Natural killer cell (primary cell): ENCODE results near the gene RUSF1. TPM values are rescaled to one million over a fixed set of nuclear protein-coding genes. Genes with fewer than 3 reads are reported as not detected.

ENCODE experiments used
- ATAC-seq, 3 donors: fragments of 150-1000 bp in 2 of 3; fragments of 200-7000 bp in 1 of 3; cut with Tn5 transposase; 1 replicate in 1 of 3; 2 replicates in 2 of 3; pipeline ENCODE4 v1.10.0; 2021; ENCODE audit warnings: mild to moderate bottlenecking in 2 of 3, moderate library complexity in 2 of 3
- DNase-seq, 2 donors: peaks; one replicate each; pipeline versions ENCODE4 v3.0.0 to v3.0.0-alpha.2; 2013 to 2021; ENCODE audit warnings: mixed read lengths in 1 of 2
- H3K27ac ChIP-seq: one replicate; pipeline ENCODE4 v1.5.1; 2013; ENCODE audit warnings: mild to moderate bottlenecking, low read length
- H3K27me3 ChIP-seq: one replicate; pipeline ENCODE4 v1.6.1; 2013; ENCODE audit warnings: low read length; ENCODE audit not compliant: control insufficient read depth, insufficient read depth
- H3K36me3 ChIP-seq: one replicate; pipeline ENCODE4 v1.6.1; 2013; ENCODE audit warnings: low read length; ENCODE audit not compliant: control insufficient read depth, insufficient read depth
- H3K4me1 ChIP-seq: one replicate; pipeline ENCODE4 v1.6.1; 2013; ENCODE audit warnings: low read length; ENCODE audit not compliant: control insufficient read depth, insufficient read depth
- H3K4me3 ChIP-seq: one replicate; pipeline ENCODE4 v1.5.1; 2013; ENCODE audit warnings: low read length
- H3K9me3 ChIP-seq: one replicate; pipeline ENCODE4 v1.6.1; 2013; ENCODE audit warnings: low read length; ENCODE audit not compliant: control insufficient read depth, insufficient read depth
- H3K27ac Mint-ChIP-seq, 2 donors: one replicate each; pipeline ENCODE4 v1.8.0; 2022; ENCODE audit warnings: mild to moderate bottlenecking in 2 of 2, mixed read lengths in 2 of 2, moderate library complexity in 1 of 2
- H3K27me3 Mint-ChIP-seq, 2 donors: one replicate each; pipeline ENCODE4 v1.8.0; 2022; ENCODE audit warnings: low read depth in 2 of 2, mixed read lengths in 2 of 2
- H3K36me3 Mint-ChIP-seq: one replicate; pipeline ENCODE4 v1.8.0; 2022; ENCODE audit warnings: mixed read lengths
- H3K4me1 Mint-ChIP-seq, 2 donors: one replicate each; pipeline ENCODE4 v1.8.0; 2022; ENCODE audit warnings: mixed read lengths in 2 of 2
- H3K4me3 Mint-ChIP-seq: one replicate; pipeline ENCODE4 v1.8.0; 2022; ENCODE audit warnings: mild to moderate bottlenecking, moderate library complexity, mixed read lengths
- H3K9me3 Mint-ChIP-seq, 2 donors: one replicate each; pipeline ENCODE4 v1.8.0; 2022; ENCODE audit warnings: mixed read lengths in 2 of 2
- CTCF ChIP-seq: fragments of 200-600 bp; IDR thresholded peaks from one replicate; pipeline ENCODE4 v1.8.0; 2022; ENCODE audit warnings: antibody characterized with exemption
- WGBS: methylation state at CpG from one replicate; pipeline ENCODE4 v1.1.7; 2013; ENCODE audit warnings: missing lambda C conversion rate; ENCODE audit not compliant: insufficient coverage; 5-methylcytosine and 5-hydroxymethylcytosine counted together
- intact Hi-C: fragments of 100-400 bp; cut with micrococcal nuclease; formaldehyde crosslinking; loops from one replicate; pipeline ENCODE4 v1.14.2; 2022
- total RNA-seq, 4 donors: library from RNA; stranded (reverse); fragments of 120-200 nt in 1 of 4; gene quantifications; one replicate each; pipeline versions ENCODE4 v1.2.3 to v1.2.4, GENCODE V29; 2013 to 2022

RUSF1 gene
- total RNA-seq, 3 donors from 2014 or later (not counting 1 experiment from before 2014, with no cell fraction given): 50.2 to 61.5 (median 51.9) TPM

- Mint-ChIP-seq H3K4me3 (no peak overlapping the region), H3K36me3 (no peaks in the 10 kb centered on the region), H3K27me3 (no peaks in the 10 kb centered on the region), H3K27ac (no peak overlapping the region), H3K9me3 (no peaks in the 10 kb centered on the region), H3K4me1 (peaks cover 10 to 24% of the 10 kb centered on the region in 2 donors)
- Histone ChIP-seq H3K36me3 (peaks cover 6% of the 10 kb centered on the region), H3K27ac (no peak overlapping the region), H3K9me3 (no peaks in the 10 kb centered on the region), H3K27me3 (no peaks in the 10 kb centered on the region), H3K4me1 (peaks cover 13% of the 10 kb centered on the region), H3K4me3 (no peak overlapping the region)
- no peak for ATAC-seq
- intact Hi-C loops: no loop called here
- DNase-seq: no peak
- TF ChIP-seq CTCF: no peak
Measured at GRCh38 chr16:31502981-31503380, 5.2 kb downstream of the RUSF1 start.

GRCh38 chr16:31501966-31502348 is 6.2 kb downstream of the RUSF1 start:
- Histone ChIP-seq H3K4me3 (no peak overlapping the region), H3K9me3 (no peaks in the 10 kb centered on the region), H3K4me1 (peaks cover 5% of the 10 kb centered on the region), H3K27me3 (no peaks in the 10 kb centered on the region), H3K36me3 (peaks cover 9% of the 10 kb centered on the region), H3K27ac (no peak overlapping the region)
- ATAC-seq (no peak), DNase-seq (no peak)
- WGBS: 95% methylated on average over 4 of the region's 4 CpGs
- no peak for TF ChIP-seq CTCF
- intact Hi-C loops: no loop called here
- Mint-ChIP-seq H3K4me1 (peaks cover 8 to 15% of the 10 kb centered on the region in 2 donors), H3K4me3 (no peak overlapping the region), H3K36me3 (no peaks in the 10 kb centered on the region), H3K27me3 (no peaks in the 10 kb centered on the region), H3K9me3 (no peaks in the 10 kb centered on the region), H3K27ac (no peak overlapping the region)

GRCh38 chr16:31501226-31501965 is 6.8 kb downstream of the RUSF1 start:
- H3K36me3 ChIP-seq: peaks cover 14% of the 10 kb centered on the region
- H3K9me3 ChIP-seq: no peaks in the 10 kb centered on the region
- H3K27ac ChIP-seq: no peak overlapping the region
- Mint-ChIP-seq H3K4me1 (peaks cover 7 to 14% of the 10 kb centered on the region in 2 donors), H3K27ac (no peak overlapping the region), H3K4me3 (no peak overlapping the region), H3K36me3 (no peaks in the 10 kb centered on the region), H3K27me3 (no peaks in the 10 kb centered on the region), H3K9me3 (no peaks in the 10 kb centered on the region)
- DNase-seq (no peak), ATAC-seq (no peak)
- intact Hi-C loops: no loop called here
- over 99% methylated on average over 3 of the region's 3 CpGs for WGBS
- H3K4me1 ChIP-seq: no peaks in the 10 kb centered on the region
- no peak for TF ChIP-seq CTCF
- no peak overlapping the region for H3K4me3 ChIP-seq
- no peaks in the 10 kb centered on the region for H3K27me3 ChIP-seq

- H3K4me3 Mint-ChIP-seq: no peak overlapping the region
- H3K36me3 ChIP-seq: peaks cover 24% of the 10 kb centered on the region
Measured at GRCh38 chr16:31499928-31500327, 8.3 kb downstream of the RUSF1 start.

More at GRCh38 chr16:31499928-31500327, 8.3 kb downstream of the RUSF1 start:
- WGBS: 96% methylated on average over 8 of the region's 8 CpGs
- TF ChIP-seq CTCF: no peak
- H3K9me3 Mint-ChIP-seq: no peaks in the 10 kb centered on the region
- Histone ChIP-seq H3K27ac (no peak overlapping the region), H3K4me3 (no peak overlapping the region), H3K4me1 (no peaks in the 10 kb centered on the region), H3K9me3 (no peaks in the 10 kb centered on the region), H3K27me3 (no peaks in the 10 kb centered on the region)
- DNase-seq: no peak
- H3K27me3 Mint-ChIP-seq: no peaks in the 10 kb centered on the region
- intact Hi-C loops: loop anchor here (10.0 kb wide), 1 partner anchor 215 kb away; a partner anchor contains a TSS
- H3K27ac Mint-ChIP-seq: no peak overlapping the region
- ATAC-seq: no peak
- no peaks in the 10 kb centered on the region for H3K36me3 Mint-ChIP-seq
- H3K4me1 Mint-ChIP-seq: peaks cover 4 to 7% of the 10 kb centered on the region in 2 donors
